Inferior parietal cortex (tissue), 1 donor: Measurements from ENCODE around the gene PYGB.
A peak's percentile ranks its signal among the peaks of the same experiment; 100 is the strongest.

Experiments used
- DNase-seq: peaks from one replicate; pipeline ENCODE4 v3.0.0-alpha.2; 2016; ENCODE audit errors: extremely low spot score

PYGB gene

GRCh38 chr20:25282796-25283195 is 34.9 kb downstream of the PYGB start:
- no peak for DNase-seq

DNA sequence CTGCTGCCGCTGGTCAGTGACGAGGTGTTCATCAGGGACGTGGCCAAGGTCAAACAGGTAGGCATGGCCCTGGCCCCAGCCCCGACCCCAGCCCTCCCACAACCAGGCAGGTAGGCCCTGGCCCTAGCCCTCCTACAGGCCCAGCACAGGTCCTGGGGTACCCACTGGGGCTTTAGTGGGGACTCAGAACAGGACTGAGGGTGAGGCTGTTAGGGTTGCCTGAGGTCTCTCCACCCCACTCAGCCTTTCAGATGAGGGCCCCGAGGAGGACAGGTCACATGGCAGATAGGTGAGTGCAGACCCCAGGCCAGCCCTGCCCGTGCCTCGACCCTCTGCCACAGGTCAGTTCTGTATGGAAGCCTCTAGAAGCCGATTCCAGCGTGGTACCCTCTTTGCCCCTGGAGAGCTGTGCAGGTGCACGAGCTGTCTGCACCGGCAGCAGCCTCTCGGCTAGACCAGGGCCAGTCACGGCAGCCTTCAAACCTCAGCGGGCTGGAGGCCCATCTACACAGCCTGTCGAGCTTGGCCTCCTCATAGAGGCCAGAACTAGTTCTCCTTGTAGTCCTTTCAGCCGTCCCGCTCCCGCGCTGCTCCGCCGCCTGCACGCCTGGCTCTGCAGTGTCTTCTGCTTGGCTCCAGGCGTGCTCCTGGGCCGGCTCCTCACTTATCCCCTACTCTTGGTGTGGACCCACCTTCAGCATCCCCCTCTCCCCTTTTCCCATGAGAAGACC is 35.5 kb downstream of the PYGB start:
- DNase-seq = no peak

DNA sequence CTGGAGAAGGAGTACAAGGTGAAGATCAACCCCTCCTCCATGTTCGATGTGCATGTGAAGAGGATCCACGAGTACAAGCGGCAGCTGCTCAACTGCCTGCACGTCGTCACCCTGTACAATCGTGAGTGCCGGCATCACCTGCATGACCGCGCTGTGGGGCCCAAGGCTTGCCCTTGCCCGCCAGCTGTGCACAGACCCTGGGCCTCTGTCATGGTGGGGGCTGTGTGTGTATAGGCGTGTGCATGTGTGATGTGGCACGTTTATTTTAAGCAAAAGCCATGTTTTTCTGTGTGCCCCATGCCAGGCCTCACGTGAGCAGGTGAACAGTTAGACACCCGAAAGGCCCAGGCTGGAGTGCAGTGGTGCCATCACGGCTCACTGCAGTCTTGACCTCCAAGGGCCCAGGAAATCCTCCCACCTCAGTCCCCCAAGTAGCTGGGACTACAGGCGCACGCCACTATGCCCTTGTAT is 36.3 kb downstream of the PYGB start:
- no peak for DNase-seq

DNA sequence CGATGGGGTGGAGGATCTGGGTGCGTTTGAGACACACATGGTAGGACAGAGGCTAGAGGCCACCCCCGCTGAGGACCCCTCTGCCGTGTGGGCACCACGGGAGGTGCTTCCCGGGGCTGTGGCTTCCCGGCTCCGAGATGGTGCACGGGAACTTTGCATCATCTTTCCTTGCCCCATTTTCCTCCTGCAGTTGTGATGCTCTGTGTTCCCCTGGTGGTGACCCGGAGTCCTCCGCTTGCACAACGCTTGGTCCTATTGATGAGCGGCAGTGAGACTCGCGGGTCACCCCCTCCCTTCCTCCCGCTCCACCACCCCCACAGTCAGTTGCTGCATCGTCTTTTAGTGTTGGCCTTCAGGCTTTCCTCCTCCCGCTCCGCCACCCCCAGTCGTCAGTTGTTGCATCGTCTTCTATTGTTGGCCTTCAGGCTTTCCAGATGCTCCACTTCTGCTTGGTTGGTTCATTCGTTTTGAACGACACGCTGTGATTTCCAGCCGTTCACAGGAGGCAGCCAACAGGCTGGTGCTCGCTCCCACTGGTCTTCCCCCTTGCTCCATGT is 37.3 kb downstream of the PYGB start:
- DNase-seq = no peak

DNA sequence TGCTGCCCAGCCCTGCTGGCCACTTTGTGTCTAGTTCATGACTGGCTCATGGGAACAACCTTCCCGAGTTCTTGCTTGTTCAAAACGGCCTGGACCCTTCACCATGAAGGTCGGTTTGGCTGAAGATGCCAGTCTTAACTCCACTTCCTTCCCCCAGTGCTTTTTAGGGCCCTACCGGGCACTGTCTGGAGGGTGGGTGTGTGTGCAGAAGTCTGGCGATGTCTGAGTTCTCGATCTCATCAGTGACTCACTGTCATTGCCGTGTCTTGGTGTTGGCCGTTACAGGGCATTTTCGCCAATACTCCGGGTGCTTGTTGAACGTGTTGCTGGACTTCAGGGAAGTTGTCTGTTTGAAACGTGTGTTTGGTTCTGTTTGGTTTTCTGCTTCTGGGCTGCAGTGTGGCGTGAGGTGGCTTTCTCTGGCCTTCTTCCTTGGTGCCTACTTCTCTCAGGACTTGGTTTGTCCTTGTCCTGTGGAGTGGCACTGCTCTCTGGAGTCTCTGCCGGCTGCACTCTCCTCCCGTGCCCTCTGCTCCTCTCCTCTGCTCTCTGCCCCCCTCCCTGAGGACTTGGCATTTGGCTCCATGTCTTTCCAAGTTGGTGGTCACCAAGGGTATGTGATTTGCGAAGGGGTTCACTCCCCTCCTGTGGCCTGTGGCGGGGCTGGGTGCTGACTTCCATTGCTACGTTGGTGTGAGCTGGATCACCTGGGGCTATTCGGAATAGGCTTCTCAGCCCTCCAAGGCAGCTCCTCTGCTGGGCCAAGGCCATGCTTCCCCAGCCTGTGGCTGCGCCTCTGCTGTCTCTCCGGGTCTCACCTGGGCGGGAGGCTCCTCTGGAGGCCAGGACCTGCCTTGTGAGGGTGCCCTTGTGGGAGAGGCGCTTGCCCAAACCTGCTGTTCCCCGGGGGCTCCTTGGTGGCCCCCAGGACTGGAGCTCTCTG is 38.2 kb downstream of the PYGB start:
- no peak for DNase-seq

- DNase-seq = no peak
These were observed 39.0 kb downstream of the PYGB start for GRCh38 chr20:25286917-25287316.

DNA sequence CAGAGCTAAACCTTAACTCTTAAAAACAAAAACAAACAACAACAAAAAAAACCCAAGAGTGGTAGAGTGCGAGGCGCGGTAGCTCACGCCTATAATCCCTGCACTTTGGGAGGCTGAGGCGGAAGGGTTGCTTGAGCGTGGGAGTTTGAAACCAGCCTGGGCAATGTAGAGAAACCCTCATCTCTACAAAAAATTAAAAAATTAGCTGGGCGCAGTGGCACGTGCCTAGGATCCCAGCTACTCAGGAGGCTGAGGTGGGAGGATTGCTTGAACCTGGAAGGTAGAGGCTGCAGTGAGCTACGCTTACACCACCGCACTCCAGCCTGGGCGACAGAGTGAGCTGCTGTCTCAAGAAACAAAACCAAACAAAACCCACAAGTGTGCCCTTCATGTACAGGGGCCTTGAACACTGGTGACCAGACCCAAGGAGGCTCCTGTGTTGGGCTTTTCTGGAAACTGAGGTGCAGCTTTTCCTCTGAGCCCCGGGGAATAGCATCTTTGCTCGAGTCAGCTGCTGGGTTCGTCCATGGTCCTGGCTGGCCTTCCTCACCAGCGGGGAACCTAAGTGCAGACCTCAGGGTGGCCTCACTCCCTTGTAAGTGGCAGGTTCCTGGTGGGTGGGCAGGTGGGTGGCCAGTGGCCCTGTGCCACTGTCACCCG is 39.9 kb downstream of the PYGB start:
- no peak for DNase-seq

DNA sequence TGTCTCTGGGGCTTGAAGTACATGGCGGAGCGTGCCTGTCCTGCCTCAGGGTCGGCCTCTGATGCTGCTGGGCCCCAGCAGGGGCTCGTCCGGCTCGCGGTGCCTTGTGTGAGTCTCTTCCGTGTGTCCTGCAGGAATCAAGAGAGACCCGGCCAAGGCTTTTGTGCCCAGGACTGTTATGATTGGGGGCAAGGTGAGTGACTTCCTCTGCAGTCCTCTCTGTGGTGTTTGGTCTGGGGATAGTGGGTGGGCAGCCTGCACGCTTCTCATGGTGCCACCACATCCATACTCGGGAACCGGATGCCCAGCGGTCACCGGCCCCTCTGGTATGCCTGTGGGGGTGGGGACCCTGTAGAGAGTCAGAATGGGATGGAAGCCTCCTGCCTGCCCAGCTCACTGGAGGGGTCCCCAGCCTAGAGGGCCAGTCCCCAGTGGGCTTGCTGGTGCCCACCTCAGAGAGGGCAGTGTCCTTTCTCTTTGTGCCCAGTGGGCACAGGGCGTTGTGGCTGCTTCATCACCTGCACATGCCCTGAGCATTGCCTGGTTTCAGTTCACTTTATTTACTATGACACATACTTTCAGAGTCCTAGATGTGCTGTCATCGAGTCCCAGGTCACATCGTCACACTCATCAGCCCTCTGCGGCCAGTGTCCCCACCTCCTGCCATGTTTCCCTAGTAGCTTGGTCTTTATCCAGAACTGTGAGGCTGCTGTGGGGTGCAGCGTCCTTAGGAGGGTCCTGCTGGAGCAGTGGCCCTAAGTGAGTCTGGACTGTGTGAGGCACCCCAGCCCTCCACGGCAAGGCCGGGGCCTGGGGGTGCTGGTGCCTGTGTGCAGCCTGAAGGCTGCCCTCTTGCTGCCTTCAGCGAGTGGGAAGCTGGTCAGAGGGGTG is 40.7 kb downstream of the PYGB start:
- no peak for DNase-seq

DNA sequence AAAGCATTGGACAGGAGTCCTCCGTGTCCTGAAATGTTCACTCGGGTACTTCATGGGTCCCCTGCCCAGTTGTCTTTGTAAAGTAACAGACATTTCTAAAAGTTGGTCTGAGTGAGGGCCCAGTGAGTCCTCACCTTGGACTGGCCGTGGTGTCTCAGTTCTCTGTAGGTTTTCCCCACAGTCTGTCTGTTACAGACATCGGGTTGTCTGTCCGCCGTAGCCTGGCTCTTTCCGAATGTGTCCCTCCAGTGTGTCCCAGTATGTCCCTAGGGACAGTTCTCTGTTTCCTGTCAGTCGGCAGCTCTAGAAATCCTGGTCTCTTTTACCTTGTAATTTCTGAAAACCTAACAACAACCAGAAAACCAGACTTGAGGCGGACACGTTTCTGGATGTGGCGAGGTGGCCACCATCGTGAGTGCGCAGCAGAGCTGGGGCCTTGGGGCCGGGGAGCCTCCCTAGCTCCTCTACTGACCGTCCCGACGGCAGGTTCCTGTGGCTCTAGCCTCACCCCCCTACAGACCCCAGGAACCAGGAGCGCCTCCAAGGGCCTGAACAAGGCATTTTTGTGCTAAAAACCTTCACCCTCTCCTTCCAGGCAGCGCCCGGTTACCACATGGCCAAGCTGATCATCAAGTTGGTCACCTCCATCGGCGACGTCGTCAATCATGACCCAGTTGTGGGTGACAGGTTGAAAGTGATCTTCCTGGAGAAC is 42.2 kb downstream of the PYGB start:
- no peak for DNase-seq

- DNase-seq = no peak
These were observed 43.0 kb downstream of the PYGB start for GRCh38 chr20:25290646-25291431.

- DNase-seq = no peak
These were observed 43.7 kb downstream of the PYGB start for GRCh38 chr20:25291432-25292133.

DNA sequence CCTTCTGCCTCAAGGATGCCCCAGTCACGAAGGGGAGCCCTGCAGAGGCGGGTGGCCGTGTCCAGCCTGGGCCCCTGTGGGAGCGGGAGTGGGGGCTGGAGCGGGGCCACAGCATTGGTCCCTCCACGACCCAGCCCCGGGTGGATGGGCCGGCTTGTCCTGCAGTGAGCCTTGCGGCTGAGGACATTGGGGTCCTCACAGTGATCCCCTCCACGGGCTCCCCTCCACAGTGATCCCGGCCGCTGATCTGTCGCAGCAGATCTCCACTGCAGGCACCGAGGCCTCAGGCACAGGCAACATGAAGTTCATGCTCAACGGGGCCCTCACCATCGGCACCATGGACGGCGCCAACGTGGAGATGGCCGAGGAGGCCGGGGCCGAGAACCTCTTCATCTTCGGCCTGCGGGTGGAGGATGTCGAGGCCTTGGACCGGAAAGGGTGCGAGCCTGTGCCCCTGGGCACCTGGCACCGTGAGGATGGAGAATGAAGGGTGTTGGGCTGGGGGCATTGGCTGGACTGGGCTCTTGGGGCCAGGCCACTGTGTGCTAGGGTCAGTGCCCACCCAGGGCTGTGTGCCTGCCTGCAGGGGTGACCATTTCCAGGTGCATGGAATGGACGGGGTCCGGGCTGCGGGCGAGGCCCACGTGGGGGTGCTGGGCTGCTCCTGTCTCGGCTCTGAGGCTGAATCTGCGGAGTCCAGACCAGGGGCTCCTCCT is 44.4 kb downstream of the PYGB start:
- no peak for DNase-seq

DNA sequence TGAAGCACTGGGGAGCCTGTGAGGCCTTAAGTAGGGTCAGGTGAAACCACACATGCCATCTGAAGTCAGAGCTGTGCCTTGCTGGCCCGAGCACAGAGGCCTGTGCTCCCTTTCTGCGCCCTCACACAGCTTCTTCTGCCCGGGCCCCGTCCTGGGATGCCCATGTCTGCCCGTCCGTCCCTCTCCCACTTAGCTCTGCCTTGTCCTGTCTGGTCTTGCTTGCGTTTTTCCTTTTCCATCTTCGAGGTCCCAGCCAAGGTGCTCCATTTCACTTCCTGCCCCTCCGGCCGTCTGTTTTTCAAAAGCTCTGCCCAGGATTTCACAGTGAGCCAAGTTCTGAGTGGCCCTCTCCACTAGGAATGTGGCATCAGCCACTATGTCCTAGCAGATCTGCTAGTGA is 45.6 kb downstream of the PYGB start:
- no peak for DNase-seq

GRCh38 chr20:25293910-25294458 is 46.1 kb downstream of the PYGB start:
- DNase-seq = no peak

- DNase-seq = peak; percentile 58
These were observed 46.8 kb downstream of the PYGB start for GRCh38 chr20:25294459-25295385.

- no peak for DNase-seq
These were observed 47.7 kb downstream of the PYGB start for GRCh38 chr20:25295386-25296093.
